ENCODE data around the gene ATG3.
A peak's percentile ranks its signal among the peaks of the same experiment; 100 is the strongest.
"Not testable (repeated sequence)": the region's sequence is repeated elsewhere in the genome, so short reads cannot be mapped to it uniquely, and the experiment has no call there.

ATG3 gene

GRCh38 chr3:112497897-112498548, 63.7 kb downstream of the ATG3 start:
- no peak for DNase-seq

DNA sequence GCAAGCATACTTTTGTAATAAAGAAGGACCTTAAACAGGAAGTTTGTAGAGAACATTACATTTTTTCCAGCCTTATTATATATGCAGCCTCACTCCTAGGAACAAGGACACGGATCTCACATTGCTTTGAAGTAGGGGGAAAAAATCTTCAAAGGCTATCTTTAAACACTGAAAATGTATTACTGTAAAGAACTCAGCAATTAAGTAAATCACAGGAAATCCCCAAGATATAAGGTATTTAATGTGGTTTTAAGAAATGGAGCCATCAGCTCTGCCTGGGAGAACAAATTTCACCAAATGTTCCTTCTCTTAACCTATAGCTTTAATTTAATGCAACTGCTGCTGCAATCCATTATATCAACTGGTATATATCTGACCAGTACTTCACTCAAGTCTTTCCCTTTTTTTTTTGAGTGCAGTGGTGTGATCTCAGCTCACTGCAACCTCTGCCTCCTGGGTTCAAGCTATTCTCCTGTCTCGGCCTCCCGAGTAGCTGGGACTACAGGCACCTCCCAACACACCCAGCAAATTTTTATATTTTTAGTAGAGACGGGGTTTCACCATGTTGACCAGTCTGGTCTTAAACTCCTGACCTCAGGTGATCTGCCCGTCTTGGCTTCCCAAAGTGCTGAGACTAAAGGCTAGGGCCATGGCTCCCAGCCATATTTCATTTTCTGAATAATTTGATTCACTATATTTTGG, 65.2 kb downstream of the ATG3 start:
- peak; percentile 36 for DNase-seq

- not testable (repeated sequence) for DNase-seq
These were observed 67.4 kb downstream of the ATG3 start for GRCh38 chr3:112494448-112494767.

DNA sequence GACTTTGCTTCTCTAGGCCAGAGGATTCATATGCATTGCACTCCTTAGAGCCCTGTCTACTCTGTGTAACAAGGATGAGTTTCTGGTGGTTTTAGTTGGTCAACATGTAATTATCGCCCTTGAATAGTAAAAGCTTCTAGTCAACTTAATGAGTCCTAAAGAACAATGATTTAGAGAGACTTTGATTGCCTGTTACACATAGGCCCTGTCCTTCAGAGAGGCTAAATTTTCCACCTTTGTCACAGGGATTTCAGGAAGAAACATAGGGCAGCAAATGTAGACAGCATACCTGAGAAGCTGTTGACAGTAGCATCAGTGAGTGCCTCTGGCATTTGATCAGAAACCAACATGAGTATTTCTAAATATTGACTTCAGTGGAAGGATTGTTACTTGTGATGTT, 69.6 kb downstream of the ATG3 start:
- no peak for DNase-seq

GRCh38 chr3:112491373-112491772, 70.4 kb downstream of the ATG3 start:
- no peak for DNase-seq

DNA sequence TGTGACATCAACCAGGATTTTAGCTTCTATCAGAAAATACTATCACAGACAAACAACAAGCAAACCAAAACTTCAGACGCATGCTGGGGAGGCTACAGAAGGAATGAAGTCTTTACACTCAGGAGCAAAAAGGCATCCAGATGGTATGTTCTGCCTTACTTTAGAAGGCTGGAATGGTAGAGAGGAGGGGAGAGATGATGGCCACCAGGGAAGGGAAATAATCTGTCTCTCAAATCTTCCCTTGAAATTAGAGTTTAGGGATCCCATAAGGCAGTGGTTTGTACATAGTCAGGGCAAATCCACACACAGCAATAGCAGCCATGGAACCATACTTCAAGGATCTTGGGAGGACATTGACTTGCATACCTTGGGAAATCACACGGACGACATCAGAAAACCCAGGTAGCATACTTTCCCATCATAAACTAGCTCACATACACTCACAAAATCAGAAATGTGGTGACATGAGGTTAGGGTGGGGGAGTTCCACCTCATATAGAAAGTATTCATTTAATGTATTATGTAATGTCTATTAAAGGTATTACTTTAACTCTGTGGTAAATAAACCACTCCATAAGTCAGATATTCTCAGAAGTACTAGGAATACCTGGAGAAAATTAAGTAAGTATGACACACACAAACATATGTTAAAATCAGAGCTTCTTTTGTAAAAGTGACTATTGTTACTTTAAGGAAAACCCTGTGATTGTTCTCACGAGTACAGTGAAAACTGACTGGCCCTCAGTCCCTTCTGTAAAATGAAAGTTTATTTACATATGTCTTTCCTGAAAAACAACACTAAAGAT, 71.9 kb downstream of the ATG3 start:
- peak; percentile 28 for DNase-seq

- DNase-seq = no peak
These were observed 74.8 kb downstream of the ATG3 start for GRCh38 chr3:112486811-112487505.

DNA sequence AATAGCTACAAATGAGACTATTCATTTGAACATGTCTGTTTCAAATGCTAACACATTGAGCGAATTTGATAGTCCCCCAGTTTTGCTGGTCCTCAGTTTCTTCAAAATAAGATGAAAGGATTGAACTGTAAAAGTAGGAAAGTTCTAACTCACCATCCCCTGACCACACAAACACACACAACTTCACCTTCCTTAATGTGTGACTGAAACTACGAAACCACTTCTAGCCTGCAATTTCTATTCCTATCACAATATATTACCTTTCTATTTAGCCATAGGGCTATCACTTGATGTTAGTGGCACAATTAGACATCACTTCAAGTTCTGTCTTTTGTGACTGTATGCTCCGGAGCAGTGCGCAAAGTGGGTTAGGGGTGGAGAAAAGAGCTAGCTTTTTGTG, 77.4 kb downstream of the ATG3 start:
- no peak for DNase-seq

GRCh38 chr3:112482675-112483074, 79.1 kb downstream of the ATG3 start:
- DNase-seq = no peak
